Measurements from ENCODE around the gene GPR149. TPM values are rescaled to one million over a fixed set of nuclear protein-coding genes. Genes with fewer than 3 reads are reported as not detected.
"Not testable (repeated sequence)": the region's sequence is repeated elsewhere in the genome, so short reads cannot be mapped to it uniquely, and the experiment has no call there.

GPR149 gene
- polyA plus RNA-seq, 1 donor from 2014 or later, result 10.7 TPM

DNA sequence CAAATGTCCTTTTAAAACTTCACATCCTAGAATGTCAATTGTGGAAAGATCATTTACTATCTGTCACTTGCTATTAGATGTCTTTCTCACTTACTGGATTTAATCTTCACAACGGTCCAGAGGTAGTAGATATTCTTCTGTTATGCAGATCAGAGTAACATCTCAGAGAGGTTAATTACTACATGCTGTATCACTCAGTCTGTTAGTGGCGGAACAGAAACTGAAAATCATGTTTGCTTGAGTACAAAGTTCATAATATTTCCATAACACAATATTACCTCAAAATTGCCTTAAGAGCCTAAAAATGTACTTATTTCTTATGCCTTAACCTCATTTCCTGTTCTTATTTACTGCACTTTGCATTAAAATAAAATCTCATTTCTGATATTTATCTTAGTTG, 28.6 kb upstream of the GPR149 start:
- Histone ChIP-seq H3K79me2 (replicated peaks; ENCODE audit: insufficient read depth, low read length) (no peaks in the 10 kb centered on the region), H2AFZ (ENCODE audit: low read depth, low read length) (no peak overlapping the region), H3K9ac (ENCODE audit: low read length) (no peak overlapping the region), H3K9me2 (ENCODE audit: insufficient read depth, low read length) (no peaks in the 10 kb centered on the region), H3K4me3 (ENCODE audit: low read length) (no peak overlapping the region), H3K4me2 (ENCODE audit: low read length) (no peak overlapping the region), H3K36me3 (ENCODE audit: insufficient read depth, low read length) (no peaks in the 10 kb centered on the region), H3K27me3 (ENCODE audit: insufficient read depth, low read depth, low read length) (no peaks in the 10 kb centered on the region), H3K9me3 (ENCODE audit: low read length) (no peaks in the 10 kb centered on the region), H4K20me1 (ENCODE audit: insufficient read depth) (no peaks in the 10 kb centered on the region), H3F3A (ENCODE audit: insufficient read depth, low read length, poor library complexity, severe bottlenecking) (no peaks in the 10 kb centered on the region), H3K27ac (ENCODE audit: low read length) (no peak overlapping the region)
- TF ChIP-seq, protein P1, sequence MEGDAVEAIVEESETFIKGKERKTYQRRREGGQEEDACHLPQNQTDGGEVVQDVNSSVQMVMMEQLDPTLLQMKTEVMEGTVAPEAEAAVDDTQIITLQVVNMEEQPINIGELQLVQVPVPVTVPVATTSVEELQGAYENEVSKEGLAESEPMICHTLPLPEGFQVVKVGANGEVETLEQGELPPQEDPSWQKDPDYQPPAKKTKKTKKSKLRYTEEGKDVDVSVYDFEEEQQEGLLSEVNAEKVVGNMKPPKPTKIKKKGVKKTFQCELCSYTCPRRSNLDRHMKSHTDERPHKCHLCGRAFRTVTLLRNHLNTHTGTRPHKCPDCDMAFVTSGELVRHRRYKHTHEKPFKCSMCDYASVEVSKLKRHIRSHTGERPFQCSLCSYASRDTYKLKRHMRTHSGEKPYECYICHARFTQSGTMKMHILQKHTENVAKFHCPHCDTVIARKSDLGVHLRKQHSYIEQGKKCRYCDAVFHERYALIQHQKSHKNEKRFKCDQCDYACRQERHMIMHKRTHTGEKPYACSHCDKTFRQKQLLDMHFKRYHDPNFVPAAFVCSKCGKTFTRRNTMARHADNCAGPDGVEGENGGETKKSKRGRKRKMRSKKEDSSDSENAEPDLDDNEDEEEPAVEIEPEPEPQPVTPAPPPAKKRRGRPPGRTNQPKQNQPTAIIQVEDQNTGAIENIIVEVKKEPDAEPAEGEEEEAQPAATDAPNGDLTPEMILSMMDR (IDR thresholded peaks at IDR 0.05; ENCODE audit: poor library complexity, severe bottlenecking), result no peak
- TF ChIP-seq TAF1 (IDR thresholded peaks at IDR 0.05; ENCODE audit: low read depth), result no peak
- no peak for TF ChIP-seq MXI1 (conservative IDR thresholded peaks at IDR 0.05; ENCODE audit: poor library complexity, severe bottlenecking)
- TF ChIP-seq SMC3 (conservative IDR thresholded peaks at IDR 0.05; ENCODE audit: poor library complexity), result no peak
- no peak for TF ChIP-seq EP300 (conservative IDR thresholded peaks at IDR 0.05; ENCODE audit: poor library complexity, severe bottlenecking)
- TF ChIP-seq, protein P2, sequence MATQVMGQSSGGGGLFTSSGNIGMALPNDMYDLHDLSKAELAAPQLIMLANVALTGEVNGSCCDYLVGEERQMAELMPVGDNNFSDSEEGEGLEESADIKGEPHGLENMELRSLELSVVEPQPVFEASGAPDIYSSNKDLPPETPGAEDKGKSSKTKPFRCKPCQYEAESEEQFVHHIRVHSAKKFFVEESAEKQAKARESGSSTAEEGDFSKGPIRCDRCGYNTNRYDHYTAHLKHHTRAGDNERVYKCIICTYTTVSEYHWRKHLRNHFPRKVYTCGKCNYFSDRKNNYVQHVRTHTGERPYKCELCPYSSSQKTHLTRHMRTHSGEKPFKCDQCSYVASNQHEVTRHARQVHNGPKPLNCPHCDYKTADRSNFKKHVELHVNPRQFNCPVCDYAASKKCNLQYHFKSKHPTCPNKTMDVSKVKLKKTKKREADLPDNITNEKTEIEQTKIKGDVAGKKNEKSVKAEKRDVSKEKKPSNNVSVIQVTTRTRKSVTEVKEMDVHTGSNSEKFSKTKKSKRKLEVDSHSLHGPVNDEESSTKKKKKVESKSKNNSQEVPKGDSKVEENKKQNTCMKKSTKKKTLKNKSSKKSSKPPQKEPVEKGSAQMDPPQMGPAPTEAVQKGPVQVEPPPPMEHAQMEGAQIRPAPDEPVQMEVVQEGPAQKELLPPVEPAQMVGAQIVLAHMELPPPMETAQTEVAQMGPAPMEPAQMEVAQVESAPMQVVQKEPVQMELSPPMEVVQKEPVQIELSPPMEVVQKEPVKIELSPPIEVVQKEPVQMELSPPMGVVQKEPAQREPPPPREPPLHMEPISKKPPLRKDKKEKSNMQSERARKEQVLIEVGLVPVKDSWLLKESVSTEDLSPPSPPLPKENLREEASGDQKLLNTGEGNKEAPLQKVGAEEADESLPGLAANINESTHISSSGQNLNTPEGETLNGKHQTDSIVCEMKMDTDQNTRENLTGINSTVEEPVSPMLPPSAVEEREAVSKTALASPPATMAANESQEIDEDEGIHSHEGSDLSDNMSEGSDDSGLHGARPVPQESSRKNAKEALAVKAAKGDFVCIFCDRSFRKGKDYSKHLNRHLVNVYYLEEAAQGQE (IDR thresholded peaks at IDR 0.05; ENCODE audit: borderline replicate concordance), result no peak
- no peak for TF ChIP-seq EZH2 (IDR thresholded peaks at IDR 0.05; ENCODE audit: borderline replicate concordance, insufficient read depth, low read length, poor library complexity, severe bottlenecking)
- no peak for TF ChIP-seq POLR2AphosphoS5 (IDR thresholded peaks at IDR 0.05)
- TF ChIP-seq RAD21 (conservative IDR thresholded peaks at IDR 0.05), result no peak

- H2AFZ ChIP-seq (ENCODE audit: low read depth, low read length), result not testable (repeated sequence)
Measured at GRCh38 chr3:154439081-154439480, 9.1 kb upstream of the GPR149 start.

GRCh38 chr3:154431043-154431442, 1.1 kb upstream of the GPR149 start:
- Histone ChIP-seq H3K9me2 (ENCODE audit: insufficient read depth, low read length) (no peaks in the 10 kb centered on the region), H3K27me3 (ENCODE audit: insufficient read depth, low read depth, low read length) (peaks cover 17% of the 10 kb centered on the region)
- TF ChIP-seq RAD21 (conservative IDR thresholded peaks at IDR 0.05), result no peak
- TF ChIP-seq EZH2 (IDR thresholded peaks at IDR 0.05; ENCODE audit: borderline replicate concordance, insufficient read depth, low read length, poor library complexity, severe bottlenecking), result no peak
- no peak for TF ChIP-seq MXI1 (conservative IDR thresholded peaks at IDR 0.05; ENCODE audit: poor library complexity, severe bottlenecking)
- no peak for TF ChIP-seq SMC3 (conservative IDR thresholded peaks at IDR 0.05; ENCODE audit: poor library complexity)
- TF ChIP-seq POLR2AphosphoS5 (IDR thresholded peaks at IDR 0.05), result no peak
- no peak for TF ChIP-seq EP300 (conservative IDR thresholded peaks at IDR 0.05; ENCODE audit: poor library complexity, severe bottlenecking)
- no peak for TF ChIP-seq TAF1 (IDR thresholded peaks at IDR 0.05; ENCODE audit: low read depth)

More at GRCh38 chr3:154439081-154439480, 9.1 kb upstream of the GPR149 start:
- not testable (repeated sequence) for H3K36me3 ChIP-seq (ENCODE audit: insufficient read depth, low read length); H3K79me2 ChIP-seq (replicated peaks; ENCODE audit: insufficient read depth, low read length); H3K27ac ChIP-seq (ENCODE audit: low read length); H3K27me3 ChIP-seq (ENCODE audit: insufficient read depth, low read depth, low read length); H3K9ac ChIP-seq (ENCODE audit: low read length); H3K4me3 ChIP-seq (ENCODE audit: low read length); H3F3A ChIP-seq (ENCODE audit: insufficient read depth, low read length, poor library complexity, severe bottlenecking); H4K20me1 ChIP-seq (ENCODE audit: insufficient read depth); H3K9me2 ChIP-seq (ENCODE audit: insufficient read depth, low read length); H3K4me2 ChIP-seq (ENCODE audit: low read length); H3K9me3 ChIP-seq (ENCODE audit: low read length)

More at GRCh38 chr3:154431043-154431442, 1.1 kb upstream of the GPR149 start:
- no peak overlapping the region for H3K9ac ChIP-seq (ENCODE audit: low read length)
- no peak overlapping the region for H3K4me2 ChIP-seq (ENCODE audit: low read length)
- no peaks in the 10 kb centered on the region for H3K9me3 ChIP-seq (ENCODE audit: low read length)
- H3K36me3 ChIP-seq (ENCODE audit: insufficient read depth, low read length), result no peaks in the 10 kb centered on the region
- H3K79me2 ChIP-seq (replicated peaks; ENCODE audit: insufficient read depth, low read length), result no peaks in the 10 kb centered on the region
- no peak overlapping the region for H3K4me3 ChIP-seq (ENCODE audit: low read length)
- H3F3A ChIP-seq (ENCODE audit: insufficient read depth, low read length, poor library complexity, severe bottlenecking), result no peaks in the 10 kb centered on the region
- H3K27ac ChIP-seq (ENCODE audit: low read length), result no peak overlapping the region
- H4K20me1 ChIP-seq (ENCODE audit: insufficient read depth), result no peaks in the 10 kb centered on the region
- no peak overlapping the region for H2AFZ ChIP-seq (ENCODE audit: low read depth, low read length)

Data from neural cell (in vitro differentiated cells).